SK-N-SH (cell line): ENCODE data around the gene ZNF473.

ENCODE experiments used
- ELF1 ChIP-seq: IDR thresholded peaks from 2 replicates; pipeline ENCODE4 v1.4.0; 2012
- EZH2phosphoT487 ChIP-seq: fragments of 200-600 bp; sonication (generic); IDR thresholded peaks from 2 replicates; pipeline ENCODE4 v1.6.1; 2017; ENCODE audit warnings: low read depth, mixed run types, mild to moderate bottlenecking, antibody characterized with exemption, moderate library complexity, borderline replicate concordance
- FOXM1 ChIP-seq: IDR thresholded peaks from 2 replicates; pipeline ENCODE4 v1.4.0; 2012; ENCODE audit warnings: low read depth, mild to moderate bottlenecking
- JUND ChIP-seq: IDR thresholded peaks from 2 replicates; pipeline ENCODE4 v1.4.0; 2012
- POLR2AphosphoS5 ChIP-seq: IDR thresholded peaks from 2 replicates; pipeline ENCODE4 v1.6.1; 2012; ENCODE audit warnings: low read depth, low read length
- RAD21 ChIP-seq: IDR thresholded peaks from 2 replicates; pipeline ENCODE4 v1.6.1; 2012; ENCODE audit warnings: mild to moderate bottlenecking, low read length
- SMC3 ChIP-seq: IDR thresholded peaks from 2 replicates; pipeline ENCODE4 v1.6.1; 2012; ENCODE audit warnings: low read depth, low read length, improper control_type of control experiment
- TAF1 ChIP-seq: IDR thresholded peaks from 2 replicates; pipeline ENCODE4 v1.6.1; 2012; ENCODE audit warnings: low read depth, mild to moderate bottlenecking, low read length, moderate library complexity, borderline replicate concordance
- YY1 ChIP-seq: IDR thresholded peaks from 2 replicates; pipeline ENCODE4 v1.4.0; 2012; ENCODE audit warnings: low read depth, mild to moderate bottlenecking
- TF ChIP-seq, protein P1 (sequence below): fragments of 200-600 bp; sonication (generic); IDR thresholded peaks from 2 replicates; pipeline ENCODE4 v1.6.1; 2017; ENCODE audit warnings: antibody characterized with exemption, mild to moderate bottlenecking, moderate library complexity
- TF ChIP-seq, protein P2 (sequence below): fragments of 150-350 bp; IDR thresholded peaks from 2 replicates; pipeline ENCODE4 v1.6.1; 2017; ENCODE audit warnings: antibody characterized with exemption, low read length, low read depth, borderline replicate concordance

DNA sequence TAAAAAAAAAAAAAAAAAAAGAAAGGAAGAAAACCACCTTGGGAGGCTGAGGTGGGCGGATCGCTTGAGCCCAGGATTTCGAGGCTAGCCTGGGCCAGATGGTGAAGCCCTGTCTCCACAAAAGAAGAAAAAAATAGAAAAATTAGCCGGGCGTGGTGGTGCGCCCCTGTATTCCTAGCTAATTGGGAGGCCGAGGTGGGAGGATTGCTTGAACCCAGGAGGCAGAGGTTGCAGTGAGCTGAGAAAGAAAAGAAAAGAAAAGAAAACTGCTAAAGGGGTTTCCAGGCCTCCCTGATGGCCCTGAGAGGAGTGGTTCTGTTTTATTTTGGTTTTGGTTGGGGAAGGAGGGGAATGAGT, 723 bp downstream of the ZNF473 start:
- TF ChIP-seq, protein P1, sequence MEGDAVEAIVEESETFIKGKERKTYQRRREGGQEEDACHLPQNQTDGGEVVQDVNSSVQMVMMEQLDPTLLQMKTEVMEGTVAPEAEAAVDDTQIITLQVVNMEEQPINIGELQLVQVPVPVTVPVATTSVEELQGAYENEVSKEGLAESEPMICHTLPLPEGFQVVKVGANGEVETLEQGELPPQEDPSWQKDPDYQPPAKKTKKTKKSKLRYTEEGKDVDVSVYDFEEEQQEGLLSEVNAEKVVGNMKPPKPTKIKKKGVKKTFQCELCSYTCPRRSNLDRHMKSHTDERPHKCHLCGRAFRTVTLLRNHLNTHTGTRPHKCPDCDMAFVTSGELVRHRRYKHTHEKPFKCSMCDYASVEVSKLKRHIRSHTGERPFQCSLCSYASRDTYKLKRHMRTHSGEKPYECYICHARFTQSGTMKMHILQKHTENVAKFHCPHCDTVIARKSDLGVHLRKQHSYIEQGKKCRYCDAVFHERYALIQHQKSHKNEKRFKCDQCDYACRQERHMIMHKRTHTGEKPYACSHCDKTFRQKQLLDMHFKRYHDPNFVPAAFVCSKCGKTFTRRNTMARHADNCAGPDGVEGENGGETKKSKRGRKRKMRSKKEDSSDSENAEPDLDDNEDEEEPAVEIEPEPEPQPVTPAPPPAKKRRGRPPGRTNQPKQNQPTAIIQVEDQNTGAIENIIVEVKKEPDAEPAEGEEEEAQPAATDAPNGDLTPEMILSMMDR, result no peak
- no peak for TF ChIP-seq YY1
- no peak for TF ChIP-seq JUND
- TF ChIP-seq POLR2AphosphoS5, result no peak
- TF ChIP-seq ELF1, result no peak
- TF ChIP-seq TAF1, result no peak
- TF ChIP-seq FOXM1, result no peak
- no peak for TF ChIP-seq SMC3
- TF ChIP-seq EZH2phosphoT487, result no peak
- no peak for TF ChIP-seq RAD21
- TF ChIP-seq, protein P2, sequence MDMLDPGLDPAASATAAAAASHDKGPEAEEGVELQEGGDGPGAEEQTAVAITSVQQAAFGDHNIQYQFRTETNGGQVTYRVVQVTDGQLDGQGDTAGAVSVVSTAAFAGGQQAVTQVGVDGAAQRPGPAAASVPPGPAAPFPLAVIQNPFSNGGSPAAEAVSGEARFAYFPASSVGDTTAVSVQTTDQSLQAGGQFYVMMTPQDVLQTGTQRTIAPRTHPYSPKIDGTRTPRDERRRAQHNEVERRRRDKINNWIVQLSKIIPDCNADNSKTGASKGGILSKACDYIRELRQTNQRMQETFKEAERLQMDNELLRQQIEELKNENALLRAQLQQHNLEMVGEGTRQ, result no peak
